Stimulated activated CD4-positive, alpha-beta T cell treated with anti-CD3 and anti-CD28 coated beads, Interleukin-4, amount 100 ng/mL, for 4 hours (primary cell): ENCODE measurements around the gene MAP2K1.
"Not testable (repeated sequence)": the region's sequence is repeated elsewhere in the genome, so short reads cannot be mapped to it uniquely, and the experiment has no call there.

Experiments used
- DNase-seq, 2 experiments: peaks; one replicate each; pipeline ENCODE4 v3.0.0-alpha.2; 2020

Gene MAP2K1

DNA sequence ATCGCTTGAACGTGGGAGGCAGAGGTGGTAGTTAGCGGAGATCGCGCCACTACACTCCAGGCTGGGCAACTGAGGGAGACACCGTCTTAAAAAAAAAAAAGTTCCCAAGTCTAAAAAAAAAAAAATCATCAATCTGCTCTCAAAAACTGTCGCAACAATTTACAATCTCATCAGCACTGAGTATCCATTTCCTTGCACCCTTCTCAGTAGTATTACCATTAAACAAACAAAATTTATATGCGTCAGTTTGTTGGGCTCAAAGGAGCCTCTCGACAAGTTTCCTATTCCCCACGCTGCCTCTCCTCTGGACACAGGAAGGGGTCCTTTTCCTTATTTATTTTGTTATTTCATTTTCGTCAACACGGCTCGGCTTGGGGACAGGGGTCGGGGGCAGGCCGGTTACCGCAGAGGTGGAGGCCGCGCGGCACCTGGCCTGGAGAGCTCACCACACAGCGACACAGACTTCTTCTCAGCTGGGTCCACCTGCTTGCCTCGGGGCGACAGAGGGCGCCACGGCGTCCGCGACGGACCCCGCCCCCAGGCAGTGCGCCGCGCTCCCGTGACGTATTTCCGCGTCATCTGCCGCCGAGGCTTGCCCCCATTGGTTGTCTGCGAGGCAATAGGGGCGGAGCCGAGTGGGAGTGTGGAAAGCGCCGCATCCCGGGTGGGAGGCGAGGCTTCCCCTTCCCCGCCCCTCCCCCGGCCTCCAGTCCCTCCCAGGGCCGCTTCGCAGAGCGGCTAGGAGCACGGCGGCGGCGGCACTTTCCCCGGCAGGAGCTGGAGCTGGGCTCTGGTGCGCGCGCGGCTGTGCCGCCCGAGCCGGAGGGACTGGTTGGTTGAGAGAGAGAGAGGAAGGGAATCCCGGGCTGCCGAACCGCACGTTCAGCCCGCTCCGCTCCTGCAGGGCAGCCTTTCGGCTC, at the start of gene MAP2K1:
Gene MAP2K1, plus strand, starts transcription at position 709 of the 920 bp plus-strand sequence. CDS start 436 bp downstream, outside the sequence.
- DNase-seq = peak; percentile 98 to 99

DNA sequence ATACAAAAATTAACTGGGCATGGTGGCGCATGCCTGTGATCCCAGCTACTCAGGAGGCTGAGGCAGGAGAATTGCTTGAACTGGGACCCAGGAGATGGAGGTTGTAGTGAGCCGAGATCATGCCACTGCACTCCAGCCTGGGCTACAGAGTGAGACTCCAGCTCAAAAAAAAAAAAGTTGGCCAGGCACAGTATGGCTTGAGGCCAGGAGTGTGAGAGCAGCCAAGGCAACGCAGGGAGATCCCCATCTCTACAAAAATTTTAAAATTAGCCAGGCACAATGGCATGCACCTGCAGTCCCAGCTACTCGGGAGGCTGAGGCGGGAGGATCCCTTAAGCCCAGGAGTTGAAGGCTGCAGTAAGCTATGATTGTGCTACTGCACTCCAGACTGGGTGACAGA, 38.2 kb upstream of the MAP2K1 start:
- DNase-seq = not testable (repeated sequence)

DNA sequence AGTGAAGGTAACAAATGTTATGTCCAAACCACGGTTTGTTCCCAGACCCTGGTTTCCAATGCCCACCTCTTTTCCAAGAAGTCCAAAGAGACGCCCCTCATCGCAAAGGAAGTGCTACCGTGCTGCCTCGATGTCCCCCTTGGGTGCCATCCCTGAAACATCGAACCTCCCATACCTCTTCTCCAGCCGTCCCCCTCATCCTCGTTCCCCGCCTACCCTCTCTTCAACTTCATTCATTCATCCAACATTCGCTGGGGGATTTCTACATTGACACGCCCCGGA, 30.7 kb upstream of the MAP2K1 start:
- DNase-seq = no peak

DNA sequence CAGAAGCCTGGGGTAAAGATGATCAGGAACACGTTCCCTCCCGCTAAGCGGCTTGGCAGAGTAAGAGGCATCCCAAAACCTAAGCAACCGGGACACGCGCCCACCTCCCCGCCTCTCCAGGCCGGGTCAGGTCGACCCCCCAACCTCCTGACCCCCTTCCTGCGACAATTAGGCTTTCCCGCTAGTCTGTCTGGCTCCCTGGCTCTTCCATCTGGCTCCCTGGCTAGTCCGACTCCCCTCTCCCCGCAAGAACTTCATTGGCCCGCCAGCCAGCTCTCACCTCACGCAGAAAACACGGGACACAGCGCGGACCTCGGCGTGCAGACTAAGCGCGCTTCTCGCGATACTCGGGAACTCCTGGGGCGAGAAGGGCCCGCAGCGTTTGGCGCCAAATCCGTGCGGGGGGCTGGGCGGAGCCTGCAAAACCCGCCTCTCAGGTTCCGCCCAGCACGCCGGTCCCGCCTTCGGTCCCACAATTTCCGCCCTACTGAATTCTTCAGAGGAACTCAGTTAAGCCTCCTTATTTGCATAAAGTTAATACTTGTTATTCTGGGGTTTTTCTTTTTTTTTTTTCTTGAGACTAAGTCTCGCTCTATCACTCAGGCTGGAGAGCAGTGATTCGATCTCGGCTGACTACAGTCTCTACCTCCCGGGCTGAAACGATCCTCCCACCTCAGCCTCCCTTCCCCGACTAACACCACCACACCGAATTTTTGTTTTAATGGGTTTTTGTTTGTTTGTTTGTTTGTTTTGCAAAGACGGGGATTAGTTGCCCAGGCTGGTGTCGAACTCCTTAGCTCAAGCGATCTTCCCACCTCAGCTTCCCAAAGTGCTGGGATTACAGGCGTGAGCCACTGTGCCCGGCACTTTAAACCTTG, 30.1 kb upstream of the MAP2K1 start, which contains the start of gene TIPIN:
Gene TIPIN, minus strand, starts transcription at position 327 of the 878 bp plus-strand sequence. CDS start 3,738 bp downstream, outside the sequence.
- DNase-seq = peak; percentile 96 to 97

DNA sequence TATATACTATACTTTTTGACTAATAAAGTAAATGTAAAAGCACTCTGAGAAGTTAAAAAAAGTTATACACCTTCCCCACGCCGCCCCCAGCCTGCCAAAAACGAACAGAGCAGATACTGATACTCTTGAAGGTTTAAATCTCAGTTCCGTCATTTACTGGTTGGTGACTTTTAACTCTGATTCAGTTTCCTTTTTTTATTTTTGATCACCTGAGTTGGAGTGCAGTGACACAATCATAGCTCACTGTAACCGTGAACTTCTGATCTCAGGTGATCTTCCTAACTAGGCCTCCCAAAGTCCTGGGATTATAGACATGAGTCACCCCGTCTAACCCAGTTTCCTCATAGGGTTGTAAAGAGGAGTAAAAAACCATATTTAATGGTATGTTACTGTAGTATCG, 27.0 kb upstream of the MAP2K1 start:
- DNase-seq = no peak

DNA sequence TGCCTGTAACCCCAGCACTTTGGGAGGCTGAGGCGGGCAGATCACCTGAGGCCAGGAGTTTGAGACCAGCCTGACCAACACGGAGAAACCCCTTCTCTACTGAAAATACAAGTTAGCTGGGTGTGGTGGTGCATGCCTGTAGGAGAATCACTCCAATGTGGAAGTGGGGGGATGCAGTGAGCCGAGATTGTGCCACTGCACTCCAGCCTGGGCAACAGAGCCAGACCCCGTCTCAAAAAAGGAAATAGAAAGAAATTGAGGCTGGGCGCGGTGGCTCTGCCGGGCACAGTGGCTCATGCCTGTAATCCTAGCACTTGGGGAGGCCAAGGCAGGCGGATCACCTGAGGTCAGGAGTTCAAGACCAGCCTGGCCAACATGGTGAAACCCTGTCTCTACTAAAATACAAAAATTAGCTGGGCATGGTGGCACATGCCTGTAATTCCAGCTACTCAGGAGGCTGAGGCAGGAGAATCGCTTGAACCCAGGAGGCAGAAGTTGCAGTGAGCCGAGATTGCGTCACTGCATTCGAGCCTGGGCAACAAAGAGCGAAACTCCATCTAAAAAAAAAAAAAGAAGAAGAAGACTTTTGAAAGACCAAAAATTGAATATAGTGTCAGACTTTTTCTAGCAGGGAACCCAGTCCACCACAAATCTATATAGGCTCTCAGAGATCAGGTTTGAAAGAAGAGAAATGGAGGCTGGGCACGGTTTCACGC, 24.8 kb upstream of the MAP2K1 start:
- not testable (repeated sequence) for DNase-seq

DNA sequence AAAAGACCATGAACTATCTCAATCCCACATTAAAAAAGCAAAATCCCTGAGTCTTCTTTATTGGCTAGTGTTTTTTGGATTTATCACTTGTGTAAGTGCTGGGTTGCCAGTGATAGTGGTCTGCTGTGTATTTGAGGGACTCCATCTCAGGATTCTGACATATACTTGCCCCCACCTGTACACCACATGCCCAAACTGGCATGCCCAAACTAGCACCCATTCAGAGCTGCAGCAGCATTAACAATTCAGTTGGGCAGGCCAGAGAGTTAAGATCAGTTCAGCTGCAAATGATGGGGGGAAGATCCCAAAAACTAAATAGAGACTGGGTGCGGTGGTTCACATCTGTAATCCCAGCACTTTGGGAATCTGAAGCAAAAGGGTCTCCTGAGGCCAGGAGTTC, 23.9 kb upstream of the MAP2K1 start:
- no peak for DNase-seq

DNA sequence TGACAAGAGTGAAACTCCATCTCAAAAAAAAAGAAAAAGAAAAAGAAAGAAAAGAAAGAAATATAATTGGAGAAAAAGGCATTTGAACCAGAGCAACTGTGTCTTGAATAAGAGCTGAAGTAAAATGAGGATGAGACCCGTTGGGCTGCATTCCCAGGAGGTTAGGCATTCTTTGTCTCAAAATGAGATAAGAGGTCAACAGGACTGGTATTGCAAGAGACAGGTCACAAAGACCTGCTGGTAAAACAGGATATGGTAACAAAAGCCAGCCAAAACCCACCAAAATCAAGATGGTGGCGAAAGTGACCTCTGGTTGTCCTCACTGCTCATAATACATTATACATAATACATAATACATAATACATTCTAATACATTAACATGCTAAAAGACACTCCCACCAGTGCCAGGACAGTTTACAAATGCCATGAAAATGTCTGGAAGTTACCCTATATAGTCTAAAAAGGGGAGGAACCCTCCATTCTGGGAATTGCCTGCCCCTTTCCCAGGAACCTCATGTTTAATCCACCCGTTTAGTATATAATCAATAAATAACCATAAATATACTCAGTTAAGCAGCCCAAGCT, 21.7 kb upstream of the MAP2K1 start:
- DNase-seq = no peak

DNA sequence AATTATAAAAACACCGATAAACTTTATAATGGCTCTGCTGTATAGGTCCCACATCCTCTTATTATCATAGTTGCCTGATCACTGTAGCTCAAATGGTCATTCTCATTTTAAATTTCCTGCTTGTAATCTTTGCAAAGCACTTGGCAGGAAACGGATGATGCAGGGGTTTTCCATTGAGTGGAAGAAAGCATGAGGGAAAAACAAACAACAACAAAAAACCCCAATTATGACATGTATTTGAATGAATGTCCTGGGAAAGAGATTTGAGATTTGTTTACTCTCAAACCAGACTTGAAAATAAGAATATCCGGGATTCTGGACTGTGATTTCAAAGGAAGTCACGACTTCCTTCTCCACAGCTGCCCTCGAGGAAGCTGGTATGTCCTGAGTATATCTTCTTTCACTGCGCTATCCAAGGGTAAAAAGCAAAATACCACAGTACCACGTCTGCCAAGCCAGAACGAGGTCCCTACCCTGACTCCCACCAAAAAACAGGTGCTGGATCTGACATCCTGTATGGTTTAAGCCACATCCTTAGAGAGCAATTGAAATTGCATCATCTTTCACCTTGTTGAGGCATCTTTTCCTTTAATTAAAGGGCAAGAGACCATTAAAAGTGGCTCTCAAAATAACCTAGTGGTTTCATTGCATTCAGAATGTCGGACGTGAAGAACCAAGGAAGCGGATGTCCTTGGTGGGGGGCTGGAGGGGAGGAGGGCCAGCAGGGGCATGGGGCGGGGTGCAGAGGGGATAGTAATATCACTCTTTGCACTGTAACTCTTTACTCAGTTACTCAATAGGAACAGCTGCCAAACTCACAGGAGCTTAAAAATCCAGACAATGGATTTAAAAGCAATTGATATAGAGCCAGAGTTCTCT, 16.7 kb upstream of the MAP2K1 start:
- no peak for DNase-seq

DNA sequence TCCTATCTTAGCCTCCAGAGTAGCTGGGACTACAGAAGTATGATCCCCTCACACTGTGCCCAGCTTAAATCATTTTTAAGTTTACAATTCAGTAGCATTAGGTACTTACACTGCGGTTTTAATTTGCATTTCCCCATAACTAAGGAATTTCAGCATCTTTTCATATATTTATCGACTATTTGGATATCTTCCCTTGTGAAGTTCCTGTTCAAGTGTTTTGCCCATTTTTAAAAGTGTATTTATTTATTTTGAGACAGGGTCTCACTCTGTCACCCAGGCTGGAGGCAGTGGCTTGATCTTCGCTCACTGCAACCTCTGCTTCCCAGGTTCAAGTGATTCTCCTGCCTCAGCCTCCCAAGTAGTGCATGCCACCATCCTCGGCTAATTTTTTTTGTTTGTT, 12.5 kb upstream of the MAP2K1 start:
- DNase-seq = no peak

DNA sequence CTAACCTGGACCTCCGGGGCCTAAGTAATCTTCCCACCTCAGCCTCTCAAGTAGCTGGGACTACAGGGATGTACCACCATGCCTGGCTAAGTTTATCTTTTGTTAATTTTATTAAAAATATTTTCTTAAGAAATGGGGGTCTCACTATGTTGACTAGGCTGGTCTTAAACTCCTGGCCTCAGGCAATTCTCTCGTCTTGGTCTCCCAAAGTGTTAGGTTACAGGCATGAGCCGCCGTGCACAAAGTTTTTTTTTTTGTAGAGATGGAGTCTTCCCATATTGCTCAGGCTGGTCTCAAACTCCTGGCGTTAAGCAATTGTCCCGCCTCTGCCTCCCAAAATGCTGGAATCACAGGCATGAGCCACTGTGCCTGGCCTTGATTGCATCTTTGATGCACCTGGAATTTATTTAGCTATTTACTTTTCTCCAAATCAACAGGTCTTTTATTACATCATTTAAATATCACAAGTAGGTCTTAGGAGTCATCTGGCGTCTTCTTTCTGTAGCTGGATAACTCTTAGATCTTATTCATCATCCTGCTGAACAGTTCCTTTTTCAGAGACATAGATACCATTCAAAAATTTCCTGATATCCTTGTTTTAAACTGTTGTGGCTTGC, 7.8 kb upstream of the MAP2K1 start:
- DNase-seq = no peak

DNA sequence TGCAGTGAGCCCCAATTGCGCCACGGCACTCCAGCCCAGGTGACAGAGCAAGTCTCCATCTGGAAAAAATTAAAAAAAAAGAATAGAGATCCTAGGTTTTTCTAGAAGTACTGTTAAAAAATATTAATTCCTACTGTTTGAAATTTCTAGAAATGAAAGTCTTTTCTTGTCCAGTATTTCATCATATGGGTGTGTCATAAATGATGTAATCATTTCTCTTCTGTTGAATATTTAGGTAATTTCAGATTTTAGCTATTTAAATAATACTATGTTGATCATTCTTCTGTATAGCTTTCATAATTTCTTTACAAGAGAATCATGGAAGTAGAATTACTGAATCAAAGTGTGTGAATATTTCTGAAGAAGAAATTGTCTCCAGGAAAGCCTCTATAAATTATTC, 5.3 kb upstream of the MAP2K1 start:
- not testable (repeated sequence) for DNase-seq

DNA sequence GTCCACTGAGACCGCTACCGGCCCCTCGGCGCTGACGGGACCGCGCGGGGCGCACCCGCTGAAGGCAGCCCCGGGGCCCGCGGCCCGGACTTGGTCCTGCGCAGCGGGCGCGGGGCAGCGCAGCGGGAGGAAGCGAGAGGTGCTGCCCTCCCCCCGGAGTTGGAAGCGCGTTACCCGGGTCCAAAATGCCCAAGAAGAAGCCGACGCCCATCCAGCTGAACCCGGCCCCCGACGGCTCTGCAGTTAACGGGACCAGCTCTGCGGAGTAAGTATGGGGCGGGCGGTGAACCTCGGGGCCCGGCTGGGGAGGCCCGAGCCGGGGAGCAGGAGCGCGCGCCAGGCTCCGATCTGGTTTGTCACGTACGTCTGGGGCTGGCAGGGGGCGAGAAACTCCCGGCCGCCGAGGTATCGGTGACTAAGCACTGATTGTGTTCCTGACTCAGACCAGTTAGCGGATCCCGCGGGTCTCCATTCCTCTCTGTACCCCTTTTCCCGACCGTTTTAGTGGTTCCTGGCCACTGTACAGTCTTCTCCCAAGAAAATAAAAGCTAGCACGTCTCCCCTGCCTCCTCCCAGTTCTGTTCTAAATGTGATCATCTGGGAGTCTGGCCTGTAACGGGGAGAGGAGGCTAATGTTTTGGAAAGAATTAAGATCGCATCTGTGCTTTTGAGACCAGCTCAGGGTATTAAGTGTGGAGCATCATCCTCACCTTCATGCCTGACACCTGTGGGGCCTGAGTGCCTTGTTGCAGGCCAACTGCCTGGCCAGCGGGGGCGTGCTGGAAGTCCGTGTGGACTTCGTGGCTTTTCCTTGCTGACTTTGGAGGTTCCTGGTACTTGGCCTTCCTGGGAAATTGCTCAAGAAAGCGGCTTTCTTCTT, 691 bp downstream of the MAP2K1 start:
- DNase-seq = peak; percentile 78 to 82

DNA sequence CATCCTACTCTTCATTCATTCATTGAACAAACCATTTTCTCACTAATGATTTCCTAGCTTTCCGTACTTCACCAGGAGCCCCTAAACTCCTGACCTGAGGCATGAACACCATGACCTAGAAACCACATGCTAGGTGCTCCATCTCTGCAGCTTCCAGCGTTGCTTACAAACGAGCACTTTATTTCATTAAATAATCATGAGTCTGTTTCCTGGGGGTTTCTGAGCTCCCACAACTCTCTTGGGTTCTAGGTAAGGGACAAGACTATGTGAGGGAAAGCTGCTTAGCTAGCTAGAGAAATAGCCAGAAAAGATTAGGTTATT, 1.3 kb downstream of the MAP2K1 start:
- no peak for DNase-seq

DNA sequence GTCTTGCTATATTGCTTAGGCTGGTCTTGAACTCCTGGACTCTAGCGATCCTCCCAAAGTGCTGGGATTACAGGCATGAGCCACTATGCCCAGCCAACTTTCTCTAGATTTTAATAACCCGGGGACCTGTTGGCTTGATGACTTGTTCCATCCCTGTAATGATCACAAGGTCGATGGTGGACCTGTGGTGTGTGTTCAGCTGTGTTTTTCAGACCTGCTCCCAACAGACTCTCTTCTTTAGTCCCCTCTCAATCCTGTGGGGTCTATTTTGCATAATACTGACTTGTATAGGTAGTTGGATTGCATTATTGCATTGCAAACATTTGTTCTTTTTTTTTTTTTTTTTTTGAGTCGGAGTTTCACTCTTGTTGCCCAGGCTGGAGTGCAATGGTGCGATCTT, 1.9 kb downstream of the MAP2K1 start:
- DNase-seq = no peak

DNA sequence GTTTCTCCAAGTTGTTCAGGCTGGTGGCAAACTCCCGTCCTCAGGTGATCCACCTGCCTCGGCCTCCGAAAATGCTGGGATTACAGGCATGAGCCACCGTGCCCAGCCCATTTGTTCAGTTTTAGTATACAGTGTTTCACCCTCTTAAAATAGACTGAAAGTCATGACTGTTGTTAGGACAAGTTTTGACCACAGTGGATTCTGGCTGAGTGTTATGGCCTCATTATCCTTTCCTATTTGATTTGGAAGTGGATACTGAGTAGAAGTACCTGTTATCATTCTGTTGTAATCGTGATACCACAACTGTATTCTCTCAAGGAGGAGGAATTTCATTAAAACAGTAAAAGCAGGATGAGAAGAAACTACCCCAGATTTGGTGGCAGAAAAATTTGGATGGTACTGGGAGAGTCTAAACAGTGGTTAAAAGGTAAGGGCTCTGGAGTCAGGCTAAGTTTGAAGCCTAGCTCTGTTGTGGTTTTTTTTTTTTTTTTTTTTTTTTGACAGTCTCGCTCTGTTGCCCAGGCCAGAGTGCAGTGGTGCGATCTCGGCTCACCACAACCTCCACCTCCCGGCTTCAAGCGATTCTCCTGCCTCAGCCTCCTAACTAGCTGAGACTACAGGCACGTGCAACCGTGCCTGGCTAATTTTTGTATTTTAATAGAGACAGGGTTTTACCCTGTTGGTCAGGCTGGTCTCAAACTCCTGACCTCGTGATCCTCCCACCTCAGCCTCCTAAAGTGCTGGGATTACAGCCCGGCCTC, 2.6 kb downstream of the MAP2K1 start:
- no peak for DNase-seq

DNA sequence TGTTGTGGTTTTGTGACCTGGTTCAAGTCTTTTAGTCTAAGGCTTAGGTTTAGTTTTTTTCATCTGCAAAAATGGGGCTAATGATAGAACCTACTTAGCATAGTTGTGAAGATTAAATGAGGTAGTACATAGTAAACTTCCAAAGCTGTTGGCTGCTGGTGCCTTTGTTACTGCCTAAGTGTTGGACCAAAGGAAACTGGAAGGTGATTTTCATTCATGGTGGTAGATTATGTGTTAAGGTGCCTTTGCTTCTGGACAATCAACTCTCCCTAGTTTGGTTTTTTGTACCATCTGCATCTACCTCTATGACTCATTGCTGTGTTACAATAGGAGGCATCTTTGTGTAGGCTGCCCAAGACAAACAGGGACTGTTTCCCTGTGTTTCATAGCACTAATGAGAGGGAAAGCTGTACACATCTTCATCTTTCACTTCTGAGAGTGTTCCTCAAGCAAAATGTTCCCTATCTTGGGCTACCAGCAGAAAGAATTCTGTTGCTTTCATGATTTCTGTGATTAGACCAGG, 3.2 kb downstream of the MAP2K1 start:
- DNase-seq = no peak

DNA sequence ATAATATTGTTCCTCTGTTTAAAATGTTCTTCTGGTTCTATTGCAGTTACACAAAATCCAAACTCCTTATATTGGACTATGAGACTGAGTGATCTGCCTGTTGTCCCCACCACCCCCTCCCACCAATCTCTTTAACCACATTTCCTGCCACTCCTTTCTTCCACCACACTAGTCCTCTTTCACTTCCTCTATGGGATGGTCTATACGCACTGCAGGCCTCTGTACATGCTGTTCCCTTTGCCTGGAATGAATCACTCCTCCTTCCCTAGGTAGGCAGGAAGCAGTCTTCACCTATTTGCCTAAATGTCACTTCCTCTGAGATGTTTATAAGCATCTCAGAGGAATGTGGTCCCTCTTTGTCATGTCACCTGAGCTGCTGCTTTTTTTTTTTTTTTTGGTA, 4.0 kb downstream of the MAP2K1 start:
- peak in 1 of 2 experiments; percentile 15 for DNase-seq

DNA sequence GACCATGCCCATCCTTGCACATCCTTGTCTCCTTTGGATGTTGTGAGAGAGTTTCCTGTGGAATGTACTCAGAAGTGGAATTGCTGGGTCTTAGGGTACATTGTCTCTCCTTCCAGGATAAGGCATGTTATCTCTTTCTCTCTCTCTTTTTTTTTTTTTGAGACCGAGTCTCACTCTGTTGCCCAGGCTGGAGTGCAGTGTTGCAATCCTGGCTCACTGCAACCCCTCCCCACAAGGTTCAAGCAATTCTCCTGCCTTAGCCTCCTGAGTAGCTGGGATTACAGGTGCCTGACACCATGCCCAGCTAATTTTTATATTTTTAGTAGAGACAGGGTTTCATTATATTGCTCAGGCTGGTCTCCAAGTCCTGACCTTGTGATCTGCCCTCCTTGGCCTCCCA, 6.3 kb downstream of the MAP2K1 start:
- DNase-seq = not testable (repeated sequence)
